CD4-positive, alpha-beta T cell treated with Interleukin-6 for 4 hours (primary cell): ENCODE results near the gene TAF1D.

Experiments used
- DNase-seq: peaks from one replicate; pipeline ENCODE4 v3.0.0-alpha.2; 2020; ENCODE audit warnings: mixed read lengths

The TAF1D gene

DNA sequence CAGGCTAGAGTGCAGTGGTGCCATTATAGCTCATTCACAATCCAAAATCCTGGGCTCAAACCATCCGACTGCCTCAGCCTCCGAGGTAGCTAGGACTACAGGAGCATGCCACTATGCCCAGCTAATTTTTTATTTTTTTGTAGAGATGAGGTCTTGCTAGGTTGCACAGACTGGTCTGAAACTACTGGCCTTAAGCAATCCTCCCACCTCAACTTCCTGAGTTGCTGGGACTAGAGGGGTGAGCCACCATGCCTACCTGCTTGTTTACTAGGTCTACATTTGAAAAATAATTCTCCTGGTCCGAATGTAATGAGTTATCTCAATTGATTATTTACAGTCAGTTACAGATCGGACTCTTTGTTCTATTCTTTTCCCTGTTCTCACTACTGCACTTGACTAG is 22.0 kb downstream of the TAF1D start:
- no peak for DNase-seq

DNA sequence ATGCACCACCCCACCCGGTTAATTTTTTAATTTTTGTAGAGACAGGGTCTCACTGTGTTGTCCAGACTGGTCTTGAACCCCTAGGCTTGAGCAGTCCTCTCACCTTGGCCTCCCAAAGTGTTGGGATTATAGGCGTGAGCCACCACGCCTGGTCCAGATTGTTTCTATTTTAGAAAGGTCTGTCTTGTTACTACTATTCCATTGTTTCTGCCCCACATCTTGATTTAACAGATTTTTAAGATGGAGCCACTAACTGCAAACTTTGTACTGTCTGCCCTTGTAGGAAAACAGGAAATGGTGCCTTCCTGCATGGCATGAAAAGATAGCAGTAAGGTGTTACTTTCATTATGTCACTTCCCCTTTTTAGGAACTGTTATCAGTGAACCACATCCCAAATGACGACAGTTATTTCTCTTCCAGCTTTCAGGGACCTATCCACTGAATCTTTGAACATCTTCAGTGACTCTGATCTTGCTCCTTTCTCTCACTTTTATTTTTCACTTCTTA is 23.2 kb downstream of the TAF1D start:
- no peak for DNase-seq

GRCh38 chr11:93717501-93717900 is 23.8 kb downstream of the TAF1D start:
- DNase-seq, result no peak

GRCh38 chr11:93715797-93716396 is 25.4 kb downstream of the TAF1D start:
- DNase-seq, result no peak

DNA sequence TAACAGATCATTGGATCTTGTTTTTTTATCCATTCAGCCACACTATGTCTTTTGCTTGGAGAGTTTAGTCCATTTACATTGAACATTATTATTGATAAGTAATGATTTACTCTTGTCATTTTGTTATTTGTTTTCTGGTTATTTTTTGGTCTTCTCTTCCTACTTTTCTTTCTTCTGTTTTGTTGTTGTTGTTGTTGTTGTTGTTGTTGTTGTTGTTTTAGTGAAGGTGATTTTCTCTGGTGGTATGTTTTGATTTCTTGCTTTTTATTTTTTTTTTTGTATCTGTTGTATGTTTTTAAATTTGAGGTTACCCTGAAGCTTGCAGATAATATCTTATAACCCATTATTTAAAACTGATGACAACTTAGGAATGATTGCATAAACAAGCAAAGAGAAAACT is 28.6 kb downstream of the TAF1D start:
- no peak for DNase-seq

DNA sequence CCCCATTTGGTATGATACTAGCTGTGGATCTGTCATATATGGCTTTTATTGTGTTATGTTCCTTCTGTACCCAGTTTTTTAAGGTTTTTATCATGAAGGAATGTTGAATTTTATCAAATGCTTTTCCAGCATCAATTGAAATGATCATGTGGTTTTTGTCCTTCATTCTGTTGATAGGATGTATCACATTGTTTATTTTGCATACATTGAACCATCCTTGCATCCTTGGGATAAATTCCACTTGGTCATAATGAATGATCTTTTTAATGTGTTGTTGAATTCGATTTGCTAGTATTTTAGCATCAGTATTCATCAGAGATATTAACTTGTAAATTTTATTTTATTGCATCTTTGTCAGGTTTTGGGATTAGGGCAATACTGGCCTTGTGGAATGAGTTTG is 31.1 kb downstream of the TAF1D start:
- no peak for DNase-seq

- DNase-seq, result no peak
Observed at GRCh38 chr11:93704237-93704636, 37.1 kb downstream of the TAF1D start.

GRCh38 chr11:93700830-93701229 is 40.5 kb downstream of the TAF1D start:
- no peak for DNase-seq

DNA sequence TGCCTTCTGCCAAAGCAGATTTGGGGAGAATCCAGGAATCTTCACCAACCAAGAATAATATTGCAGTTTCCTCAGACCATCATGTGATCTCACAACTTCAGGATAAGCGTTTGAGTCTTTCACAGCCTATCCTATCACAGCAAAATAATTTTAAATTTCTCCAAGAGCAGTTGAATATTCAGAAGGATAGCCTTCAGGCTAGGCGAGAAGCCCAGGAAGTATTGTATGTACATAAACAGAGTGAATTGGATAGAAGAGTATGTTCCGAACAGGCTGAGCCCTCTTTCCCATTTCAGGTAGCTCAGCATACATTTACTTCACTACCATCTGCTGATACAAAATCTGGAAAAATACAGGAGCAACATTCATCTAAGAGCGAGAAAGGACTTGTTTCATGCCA is 43.7 kb downstream of the TAF1D start:
- no peak for DNase-seq

DNA sequence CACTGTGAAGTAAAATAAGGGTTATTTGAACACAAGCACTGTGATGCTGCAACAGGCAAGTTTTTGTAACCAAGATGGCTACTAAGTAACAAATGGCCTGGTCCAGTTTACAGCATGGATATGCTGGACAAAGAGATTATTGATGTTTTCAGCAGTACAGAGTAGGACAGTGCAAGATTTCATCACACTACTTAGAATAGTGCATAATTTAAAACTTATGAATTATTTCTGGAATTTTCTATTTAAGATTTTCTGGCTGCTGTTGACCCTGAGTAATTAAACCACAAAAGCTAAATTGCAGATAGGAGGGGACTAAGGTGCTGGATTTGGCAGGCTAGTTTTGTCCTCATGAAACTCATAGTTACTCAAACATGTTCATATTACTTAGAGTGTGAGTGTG is 46.7 kb downstream of the TAF1D start:
- DNase-seq, result no peak

GRCh38 chr11:93694109-93694508 is 47.2 kb downstream of the TAF1D start:
- DNase-seq, result no peak

- no peak for DNase-seq
Observed at GRCh38 chr11:93689240-93689639, 52.1 kb downstream of the TAF1D start.

DNA sequence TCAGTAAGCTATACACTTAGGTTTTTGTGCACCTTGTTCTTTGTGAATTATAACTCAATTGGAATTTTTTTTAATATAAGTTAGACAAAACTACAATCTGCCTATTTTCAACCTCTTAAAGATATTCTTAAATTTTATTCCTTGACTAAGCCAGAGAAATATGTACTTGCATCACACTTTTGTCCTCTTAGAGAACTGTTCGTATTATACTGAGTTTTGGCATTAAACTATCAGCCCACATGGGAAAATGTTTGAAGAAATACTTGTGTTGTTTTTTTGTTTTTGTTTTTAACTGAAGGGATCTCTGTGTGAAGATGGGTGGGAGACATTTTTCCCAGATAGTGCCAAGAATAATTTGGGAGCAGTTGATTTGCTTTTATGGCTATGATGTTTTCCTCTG is 54.5 kb downstream of the TAF1D start:
- DNase-seq, result no peak

GRCh38 chr11:93686226-93686625 is 55.1 kb downstream of the TAF1D start:
- DNase-seq, result no peak
